HG03342 (cell line): ENCODE data around the gene MRPL51.
"Not testable (repeated sequence)": the region's sequence is repeated elsewhere in the genome, so short reads cannot be mapped to it uniquely, and the experiment has no call there.

Source experiments
- ATAC-seq: cut with Tn5 transposase; IDR thresholded peaks from one replicate; pipeline ENCODE4 v1.9.1; 2021; ENCODE audit warnings: mild to moderate bottlenecking, moderate library complexity; ENCODE audit not compliant: unreplicated experiment

Gene MRPL51

DNA sequence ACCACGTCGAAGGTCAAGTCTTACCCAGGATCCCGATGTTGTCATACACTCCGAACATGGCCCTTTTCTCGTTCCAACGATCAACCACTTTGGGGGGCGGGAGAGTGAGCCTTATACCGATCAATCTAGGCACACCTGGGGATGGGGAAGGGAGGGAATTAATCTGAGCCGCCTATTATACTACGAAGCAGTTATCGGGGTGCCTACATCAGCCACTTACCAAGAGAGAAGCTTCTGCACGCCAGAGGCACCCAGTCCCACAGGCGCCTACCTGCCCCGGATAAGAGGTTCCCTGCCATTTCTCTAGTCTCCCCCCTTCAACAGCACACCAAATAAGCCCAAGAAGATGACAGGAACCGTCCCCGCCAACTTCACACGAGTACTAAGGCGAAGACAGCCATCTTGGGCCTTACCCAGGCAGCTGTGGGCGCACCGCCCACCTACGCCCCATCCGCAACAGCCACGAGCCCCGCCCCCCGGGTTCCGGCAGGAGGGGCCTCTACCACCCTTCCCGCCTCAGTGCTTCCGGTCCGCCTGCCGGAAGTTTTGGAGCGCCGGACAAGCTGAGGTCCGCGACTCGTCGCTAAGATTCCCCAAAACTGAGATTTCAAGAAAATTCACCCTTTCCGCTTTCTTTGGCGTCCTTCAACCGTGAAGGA lies at the start of gene MRPL51:
TSS of gene MRPL51 (minus strand) at position 425 of the 659 bp plus-strand sequence. CDS start at position 299, 126 bp downstream.
- peak; percentile 69 for ATAC-seq

DNA sequence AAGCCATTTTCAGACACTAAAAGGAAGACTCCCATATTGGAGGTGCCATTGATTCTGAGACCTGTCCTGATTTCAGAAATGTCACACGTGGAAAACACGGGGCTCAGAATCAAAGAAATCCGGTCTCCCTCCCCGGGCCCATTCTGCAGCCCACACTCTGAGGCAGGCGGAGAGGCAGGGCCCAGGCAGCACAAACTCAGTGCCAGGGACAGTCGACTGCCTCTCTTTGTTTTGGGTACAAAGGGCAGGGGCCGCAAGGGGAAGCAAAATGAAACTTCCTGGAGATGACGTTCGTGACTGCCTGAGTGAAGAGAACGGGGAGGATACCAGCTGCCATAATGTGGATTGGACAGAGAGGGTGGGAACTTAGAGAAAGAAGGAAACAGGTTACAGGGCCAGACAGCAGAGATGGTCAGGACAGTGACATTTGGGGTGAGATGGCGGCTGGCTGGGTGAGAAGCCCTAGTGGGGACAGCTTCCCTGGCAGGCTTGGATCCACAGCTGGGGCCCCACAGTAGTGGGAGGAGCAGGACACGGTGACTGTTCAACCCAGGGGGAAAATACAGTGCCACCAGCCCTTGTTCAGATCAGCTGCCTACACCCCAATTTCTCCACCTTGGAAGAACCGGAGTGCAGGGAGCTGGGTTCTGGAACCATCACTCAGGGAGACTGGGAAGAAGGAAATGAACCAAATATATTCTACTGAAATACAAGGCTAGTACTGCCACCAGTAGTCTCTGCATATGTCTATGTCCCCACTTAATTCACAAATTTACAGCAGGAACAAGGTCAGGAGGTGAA lies 49.3 kb upstream of the MRPL51 start:
- no peak for ATAC-seq

DNA sequence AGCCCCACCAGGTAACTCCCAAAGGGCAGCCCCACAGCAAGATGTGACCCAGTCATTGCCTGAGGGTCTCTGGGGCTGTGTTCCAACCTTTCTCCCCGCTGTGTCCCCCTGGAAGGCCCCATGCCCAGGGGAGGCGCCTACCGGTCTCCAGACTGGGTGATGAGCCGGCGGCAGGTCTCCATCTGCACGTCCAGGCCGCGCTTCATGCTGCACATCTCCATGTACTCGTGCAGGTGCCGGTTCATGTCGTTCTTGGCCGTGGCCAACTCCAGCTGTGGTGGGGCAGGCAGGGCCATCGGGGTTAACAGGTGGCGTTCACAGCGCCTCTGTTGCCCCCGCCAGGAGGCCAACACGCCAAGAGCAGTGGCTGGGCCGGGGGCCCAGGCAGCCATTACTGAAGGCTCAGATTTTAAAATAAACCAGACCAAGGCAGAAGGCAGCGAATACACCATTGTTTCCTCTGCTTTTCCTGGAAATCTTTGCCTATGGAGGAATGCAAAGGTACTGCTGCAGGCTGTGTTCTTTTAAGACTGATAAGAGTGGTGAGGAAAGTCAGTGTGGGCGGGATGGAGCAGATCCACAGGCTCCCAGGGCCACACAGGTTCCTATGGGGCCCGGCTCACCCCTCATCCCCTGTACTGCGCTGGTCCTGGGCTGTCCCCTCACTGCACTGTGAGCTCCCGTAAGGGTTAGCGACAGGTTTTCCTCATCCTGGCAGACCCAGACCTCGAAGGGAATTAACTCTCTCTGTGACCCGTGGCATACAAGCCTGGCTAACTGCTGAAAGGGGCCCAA lies 48.5 kb upstream of the MRPL51 start:
- no peak for ATAC-seq

DNA sequence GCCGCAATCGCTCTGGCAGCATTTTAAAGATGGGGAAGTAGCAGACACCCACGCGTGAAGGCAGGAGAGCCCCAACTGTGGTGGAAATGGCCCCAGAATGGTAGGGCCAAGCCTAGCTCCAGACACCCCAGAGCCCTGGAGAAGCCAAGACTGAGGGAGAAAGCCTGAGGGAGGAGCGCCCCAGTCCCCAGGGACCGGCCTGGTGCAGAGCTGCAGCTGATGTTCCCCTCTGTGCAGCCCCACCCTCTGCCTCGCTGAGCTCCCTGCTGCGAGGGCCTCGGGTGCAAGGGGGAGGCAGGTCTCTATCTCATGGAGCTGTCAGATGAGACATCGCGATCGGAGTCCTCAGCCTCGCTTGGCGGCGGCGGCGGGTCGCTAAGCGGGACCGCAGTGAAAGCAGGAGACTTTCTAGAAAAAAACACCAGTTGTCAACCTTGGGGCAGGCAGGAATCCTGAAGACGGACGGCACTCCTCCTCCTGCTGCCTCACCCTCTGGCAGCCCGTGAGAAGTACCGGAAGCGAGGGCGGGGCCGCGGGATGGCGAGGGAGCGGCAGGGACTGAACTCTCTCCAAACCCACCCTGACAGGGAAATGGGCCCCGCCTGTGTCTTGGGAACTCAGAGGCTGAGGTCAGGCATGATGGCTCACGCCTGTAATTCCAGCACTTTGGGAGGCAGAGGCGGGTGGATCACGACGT lies 47.3 kb upstream of the MRPL51 start:
- no peak for ATAC-seq

DNA sequence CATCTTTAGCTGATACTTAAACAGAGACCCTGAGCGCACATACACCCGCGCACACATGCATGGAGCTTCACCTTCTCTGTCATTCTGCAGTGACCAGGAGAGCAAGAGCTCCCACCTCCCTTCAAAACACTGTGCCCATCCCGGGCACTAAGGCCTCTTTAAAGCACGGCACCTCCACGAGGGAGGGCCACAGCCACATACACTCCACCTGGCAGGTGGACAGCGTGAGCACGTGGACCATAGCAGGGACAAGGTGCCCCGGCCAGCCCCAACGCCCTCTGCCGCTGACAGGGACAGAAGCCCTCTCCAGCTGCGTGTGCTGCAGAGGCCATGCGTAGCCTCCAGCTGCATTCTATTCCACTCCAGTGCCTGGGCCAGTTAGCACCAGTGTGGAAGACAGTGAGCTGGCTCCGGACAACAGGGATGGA lies 46.7 kb upstream of the MRPL51 start:
- no peak for ATAC-seq

DNA sequence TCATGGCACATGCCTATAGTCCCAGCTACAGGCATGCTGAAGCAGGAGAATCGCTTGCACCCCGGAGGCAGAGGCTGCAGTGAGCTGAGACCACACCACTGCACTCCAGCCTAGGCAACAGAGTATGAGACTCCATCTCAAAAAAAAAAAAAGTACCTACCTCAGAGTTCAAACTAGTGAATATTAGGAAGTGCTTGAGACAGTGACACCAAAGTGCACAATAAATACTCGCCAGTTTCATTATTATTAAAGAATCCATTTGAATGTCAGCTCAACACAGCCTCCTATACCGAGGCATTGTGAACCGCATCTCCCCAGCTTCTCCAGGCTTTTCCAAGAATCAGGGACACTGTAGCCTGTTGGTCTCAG lies 46.2 kb upstream of the MRPL51 start:
- no peak for ATAC-seq

DNA sequence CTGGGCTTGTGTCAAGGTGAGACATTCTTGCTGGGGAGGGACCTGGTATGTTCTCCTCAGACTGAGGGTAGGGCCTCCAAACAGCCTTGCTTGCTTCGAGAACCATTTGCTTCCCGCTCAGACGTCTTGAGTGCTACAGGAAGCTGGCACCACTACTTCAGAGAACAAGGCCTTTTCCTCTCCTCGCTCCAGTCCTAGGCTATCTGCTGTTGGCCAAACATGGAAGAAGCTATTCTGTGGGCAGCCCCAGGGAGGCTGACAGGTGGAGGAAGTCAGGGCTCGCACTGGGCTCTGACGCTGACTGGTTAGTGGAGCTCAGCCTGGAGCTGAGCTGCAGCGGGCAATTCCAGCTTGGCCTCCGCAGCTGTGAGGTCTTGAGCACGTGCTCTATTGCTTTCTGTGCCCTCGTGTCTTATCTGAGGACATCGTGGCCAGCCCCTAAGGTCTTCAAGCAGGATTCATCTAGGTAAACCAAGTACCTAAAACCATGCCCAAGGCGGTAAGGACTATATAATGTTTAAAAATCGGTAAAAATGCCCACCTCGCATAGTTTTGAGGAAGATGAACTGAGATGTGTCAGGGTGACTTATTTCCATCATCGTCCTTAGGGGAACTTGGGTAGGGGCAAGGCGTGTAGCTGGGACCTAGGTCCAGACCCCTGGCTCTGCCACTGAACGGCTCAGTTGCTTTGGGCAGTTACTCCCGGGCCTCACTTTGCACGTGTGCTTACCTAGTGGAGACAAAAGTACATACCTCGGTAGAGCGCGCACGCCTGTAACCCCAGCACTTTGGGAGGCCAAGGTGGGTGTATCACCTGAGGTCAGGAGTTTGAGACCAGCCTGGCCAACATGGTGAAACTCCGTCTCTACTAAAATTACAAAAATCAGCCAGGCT lies 45.6 kb upstream of the MRPL51 start:
- no peak for ATAC-seq

DNA sequence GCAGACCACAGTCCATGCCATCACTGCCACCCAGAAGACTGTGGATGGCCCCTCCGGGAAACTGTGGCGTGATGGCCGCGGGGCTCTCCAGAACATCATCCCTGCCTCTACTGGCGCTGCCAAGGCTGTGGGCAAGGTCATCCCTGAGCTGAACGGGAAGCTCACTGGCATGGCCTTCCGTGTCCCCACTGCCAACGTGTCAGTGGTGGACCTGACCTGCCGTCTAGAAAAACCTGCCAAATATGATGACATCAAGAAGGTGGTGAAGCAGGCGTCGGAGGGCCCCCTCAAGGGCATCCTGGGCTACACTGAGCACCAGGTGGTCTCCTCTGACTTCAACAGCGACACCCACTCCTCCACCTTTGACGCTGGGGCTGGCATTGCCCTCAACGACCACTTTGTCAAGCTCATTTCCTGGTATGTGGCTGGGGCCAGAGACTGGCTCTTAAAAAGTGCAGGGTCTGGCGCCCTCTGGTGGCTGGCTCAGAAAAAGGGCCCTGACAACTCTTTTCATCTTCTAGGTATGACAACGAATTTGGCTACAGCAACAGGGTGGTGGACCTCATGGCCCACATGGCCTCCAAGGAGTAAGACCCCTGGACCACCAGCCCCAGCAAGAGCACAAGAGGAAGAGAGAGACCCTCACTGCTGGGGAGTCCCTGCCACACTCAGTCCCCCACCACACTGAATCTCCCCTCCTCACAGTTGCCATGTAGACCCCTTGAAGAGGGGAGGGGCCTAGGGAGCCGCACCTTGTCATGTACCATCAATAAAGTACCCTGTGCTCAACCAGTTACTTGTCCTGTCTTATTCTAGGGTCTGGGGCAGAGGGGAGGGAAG lies 44.7 kb upstream of the MRPL51 start:
- not testable (repeated sequence) for ATAC-seq

DNA sequence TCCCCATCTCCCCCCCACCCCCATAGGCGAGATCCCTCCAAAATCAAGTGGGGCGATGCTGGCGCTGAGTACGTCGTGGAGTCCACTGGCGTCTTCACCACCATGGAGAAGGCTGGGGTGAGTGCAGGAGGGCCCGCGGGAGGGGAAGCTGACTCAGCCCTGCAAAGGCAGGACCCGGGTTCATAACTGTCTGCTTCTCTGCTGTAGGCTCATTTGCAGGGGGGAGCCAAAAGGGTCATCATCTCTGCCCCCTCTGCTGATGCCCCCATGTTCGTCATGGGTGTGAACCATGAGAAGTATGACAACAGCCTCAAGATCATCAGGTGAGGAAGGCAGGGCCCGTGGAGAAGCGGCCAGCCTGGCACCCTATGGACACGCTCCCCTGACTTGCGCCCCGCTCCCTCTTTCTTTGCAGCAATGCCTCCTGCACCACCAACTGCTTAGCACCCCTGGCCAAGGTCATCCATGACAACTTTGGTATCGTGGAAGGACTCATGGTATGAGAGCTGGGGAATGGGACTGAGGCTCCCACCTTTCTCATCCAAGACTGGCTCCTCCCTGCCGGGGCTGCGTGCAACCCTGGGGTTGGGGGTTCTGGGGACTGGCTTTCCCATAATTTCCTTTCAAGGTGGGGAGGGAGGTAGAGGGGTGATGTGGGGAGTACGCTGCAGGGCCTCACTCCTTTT lies 44.0 kb upstream of the MRPL51 start:
- ATAC-seq = no peak

DNA sequence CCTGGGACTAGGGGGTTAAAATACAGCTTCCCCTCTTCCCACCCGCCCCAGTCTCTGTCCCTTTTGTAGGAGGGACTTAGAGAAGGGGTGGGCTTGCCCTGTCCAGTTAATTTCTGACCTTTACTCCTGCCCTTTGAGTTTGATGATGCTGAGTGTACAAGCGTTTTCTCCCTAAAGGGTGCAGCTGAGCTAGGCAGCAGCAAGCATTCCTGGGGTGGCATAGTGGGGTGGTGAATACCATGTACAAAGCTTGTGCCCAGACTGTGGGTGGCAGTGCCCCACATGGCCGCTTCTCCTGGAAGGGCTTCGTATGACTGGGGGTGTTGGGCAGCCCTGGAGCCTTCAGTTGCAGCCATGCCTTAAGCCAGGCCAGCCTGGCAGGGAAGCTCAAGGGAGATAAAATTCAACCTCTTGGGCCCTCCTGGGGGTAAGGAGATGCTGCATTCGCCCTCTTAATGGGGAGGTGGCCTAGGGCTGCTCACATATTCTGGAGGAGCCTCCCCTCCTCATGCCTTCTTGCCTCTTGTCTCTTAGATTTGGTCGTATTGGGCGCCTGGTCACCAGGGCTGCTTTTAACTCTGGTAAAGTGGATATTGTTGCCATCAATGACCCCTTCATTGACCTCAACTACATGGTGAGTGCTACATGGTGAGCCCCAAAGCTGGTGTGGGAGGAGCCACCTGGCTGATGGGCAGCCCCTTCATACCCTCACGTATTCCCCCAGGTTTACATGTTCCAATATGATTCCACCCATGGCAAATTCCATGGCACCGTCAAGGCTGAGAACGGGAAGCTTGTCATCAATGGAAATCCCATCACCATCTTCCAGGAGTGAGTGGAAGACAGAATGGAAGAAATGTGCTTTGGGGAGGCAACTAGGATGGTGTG lies 43.1 kb upstream of the MRPL51 start:
- no peak for ATAC-seq

DNA sequence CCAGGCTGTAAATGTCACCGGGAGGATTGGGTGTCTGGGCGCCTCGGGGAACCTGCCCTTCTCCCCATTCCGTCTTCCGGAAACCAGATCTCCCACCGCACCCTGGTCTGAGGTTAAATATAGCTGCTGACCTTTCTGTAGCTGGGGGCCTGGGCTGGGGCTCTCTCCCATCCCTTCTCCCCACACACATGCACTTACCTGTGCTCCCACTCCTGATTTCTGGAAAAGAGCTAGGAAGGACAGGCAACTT lies 42.6 kb upstream of the MRPL51 start:
- no peak for ATAC-seq

DNA sequence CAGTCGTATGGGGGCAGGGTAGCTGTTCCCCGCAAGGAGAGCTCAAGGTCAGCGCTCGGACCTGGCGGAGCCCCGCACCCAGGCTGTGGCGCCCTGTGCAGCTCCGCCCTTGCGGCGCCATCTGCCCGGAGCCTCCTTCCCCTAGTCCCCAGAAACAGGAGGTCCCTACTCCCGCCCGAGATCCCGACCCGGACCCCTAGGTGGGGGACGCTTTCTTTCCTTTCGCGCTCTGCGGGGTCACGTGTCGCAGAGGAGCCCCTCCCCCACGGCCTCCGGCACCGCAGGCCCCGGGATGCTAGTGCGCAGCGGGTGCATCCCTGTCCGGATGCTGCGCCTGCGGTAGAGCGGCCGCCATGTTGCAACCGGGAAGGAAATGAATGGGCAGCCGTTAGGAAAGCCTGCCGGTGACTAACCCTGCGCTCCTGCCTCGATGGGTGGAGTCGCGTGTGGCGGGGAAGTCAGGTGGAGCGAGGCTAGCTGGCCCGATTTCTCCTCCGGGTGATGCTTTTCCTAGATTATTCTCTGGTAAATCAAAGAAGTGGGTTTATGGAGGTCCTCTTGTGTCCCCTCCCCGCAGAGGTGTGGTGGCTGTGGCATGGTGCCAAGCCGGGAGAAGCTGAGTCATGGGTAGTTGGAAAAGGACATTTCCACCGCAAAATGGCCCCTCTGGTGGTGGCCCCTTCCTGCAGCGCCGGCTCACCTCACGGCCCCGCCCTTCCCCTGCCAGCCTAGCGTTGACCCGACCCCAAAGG lies 42.1 kb upstream of the MRPL51 start:
- peak; percentile 6 for ATAC-seq

DNA sequence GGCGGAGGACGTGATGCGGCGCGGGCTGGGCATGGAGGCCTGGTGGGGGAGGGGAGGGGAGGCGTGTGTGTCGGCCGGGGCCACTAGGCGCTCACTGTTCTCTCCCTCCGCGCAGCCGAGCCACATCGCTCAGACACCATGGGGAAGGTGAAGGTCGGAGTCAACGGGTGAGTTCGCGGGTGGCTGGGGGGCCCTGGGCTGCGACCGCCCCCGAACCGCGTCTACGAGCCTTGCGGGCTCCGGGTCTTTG lies 41.6 kb upstream of the MRPL51 start:
- no peak for ATAC-seq

DNA sequence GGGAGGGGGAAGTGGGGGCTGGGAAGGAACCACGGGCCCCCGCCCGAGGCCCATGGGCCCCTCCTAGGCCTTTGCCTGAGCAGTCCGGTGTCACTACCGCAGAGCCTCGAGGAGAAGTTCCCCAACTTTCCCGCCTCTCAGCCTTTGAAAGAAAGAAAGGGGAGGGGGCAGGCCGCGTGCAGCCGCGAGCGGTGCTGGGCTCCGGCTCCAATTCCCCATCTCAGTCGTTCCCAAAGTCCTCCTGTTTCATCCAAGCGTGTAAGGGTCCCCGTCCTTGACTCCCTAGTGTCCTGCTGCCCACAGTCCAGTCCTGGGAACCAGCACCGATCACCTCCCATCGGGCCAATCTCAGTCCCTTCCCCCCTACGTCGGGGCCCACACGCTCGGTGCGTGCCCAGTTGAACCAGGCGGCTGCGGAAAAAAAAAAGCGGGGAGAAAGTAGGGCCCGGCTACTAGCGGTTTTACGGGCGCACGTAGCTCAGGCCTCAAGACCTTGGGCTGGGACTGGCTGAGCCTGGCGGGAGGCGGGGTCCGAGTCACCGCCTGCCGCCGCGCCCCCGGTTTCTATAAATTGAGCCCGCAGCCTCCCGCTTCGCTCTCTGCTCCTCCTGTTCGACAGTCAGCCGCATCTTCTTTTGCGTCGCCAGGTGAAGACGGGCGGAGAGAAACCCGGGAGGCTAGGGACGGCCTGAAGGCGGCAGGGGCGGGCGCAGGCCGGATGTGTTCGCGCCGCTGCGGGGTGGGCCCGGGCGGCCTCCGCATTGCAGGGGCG lies 41.0 kb upstream of the MRPL51 start, which contains the start of gene GAPDH:
TSS of gene GAPDH (plus strand) at position 595 of the 772 bp plus-strand sequence. CDS start 316 bp downstream, outside the sequence.
- ATAC-seq = peak; percentile 48

DNA sequence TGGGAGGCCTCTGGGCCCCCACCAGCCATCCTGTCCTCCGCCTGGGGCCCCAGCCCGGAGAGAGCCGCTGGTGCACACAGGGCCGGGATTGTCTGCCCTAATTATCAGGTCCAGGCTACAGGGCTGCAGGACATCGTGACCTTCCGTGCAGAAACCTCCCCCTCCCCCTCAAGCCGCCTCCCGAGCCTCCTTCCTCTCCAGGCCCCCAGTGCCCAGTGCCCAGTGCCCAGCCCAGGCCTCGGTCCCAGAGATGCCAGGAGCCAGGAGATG lies 40.5 kb upstream of the MRPL51 start:
- peak; percentile 3 for ATAC-seq

DNA sequence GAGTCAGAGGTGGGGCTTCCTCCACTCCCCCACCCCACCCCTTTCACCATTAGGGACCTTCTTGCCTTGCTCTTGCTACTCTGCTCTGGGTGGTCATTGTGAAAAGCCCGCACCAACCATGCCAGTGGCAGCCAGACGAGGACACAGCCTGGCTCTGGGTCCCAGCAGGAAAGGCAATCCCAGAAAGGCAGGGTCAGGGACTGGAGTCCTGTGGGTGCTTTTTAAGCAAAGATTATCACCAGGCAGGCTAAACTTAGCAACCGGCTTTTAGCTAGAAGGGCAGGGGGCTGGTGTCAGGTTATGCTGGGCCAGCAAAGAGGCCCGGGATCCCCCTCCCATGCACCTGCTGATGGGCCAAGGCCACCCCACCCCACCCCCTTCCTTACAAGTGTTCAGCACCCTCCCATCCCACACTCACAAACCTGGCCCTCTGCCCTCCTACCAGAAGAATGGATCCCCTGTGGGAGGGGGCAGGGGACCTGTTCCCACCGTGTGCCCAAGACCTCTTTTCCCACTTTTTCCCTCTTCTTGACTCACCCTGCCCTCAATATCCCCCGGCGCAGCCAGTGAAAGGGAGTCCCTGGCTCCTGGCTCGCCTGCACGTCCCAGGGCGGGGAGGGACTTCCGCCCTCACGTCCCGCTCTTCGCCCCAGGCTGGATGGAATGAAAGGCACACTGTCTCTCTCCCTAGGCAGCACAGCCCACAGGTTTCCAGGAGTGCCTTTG lies 40.0 kb upstream of the MRPL51 start:
- peak; percentile 9 for ATAC-seq
